Lower lobe of right lung (tissue), 2 donors: ENCODE data around the gene NSD1. TPM values are rescaled to one million over a fixed set of nuclear protein-coding genes. Genes with fewer than 3 reads are reported as not detected.

ENCODE experiments used
- ATAC-seq, 2 donors: fragments of 200-7000 bp; cut with Tn5 transposase; one replicate each; pipeline ENCODE4 v1.9.1; 2020 to 2022; ENCODE audit warnings: mild to moderate bottlenecking in 2 of 2, moderate library complexity in 2 of 2
- DNase-seq: peaks from one replicate; pipeline ENCODE4 v3.0.0-alpha.2; 2020
- H3K27ac ChIP-seq: fragments of 200-600 bp; one replicate; pipeline ENCODE4 v1.8.0; 2022
- H3K27me3 ChIP-seq: fragments of 200-600 bp; one replicate; pipeline ENCODE4 v1.8.0; 2022; ENCODE audit warnings: low read depth
- H3K36me3 ChIP-seq: fragments of 200-600 bp; one replicate; pipeline ENCODE4 v1.8.0; 2022; ENCODE audit warnings: mild to moderate bottlenecking
- H3K4me1 ChIP-seq: fragments of 200-600 bp; one replicate; pipeline ENCODE4 v1.8.0; 2022
- H3K4me3 ChIP-seq: fragments of 200-600 bp; one replicate; pipeline ENCODE4 v1.8.0; 2022; ENCODE audit warnings: mild to moderate bottlenecking
- H3K9me3 ChIP-seq: fragments of 200-600 bp; one replicate; pipeline ENCODE4 v1.8.0; 2022
- CTCF ChIP-seq: fragments of 200-600 bp; IDR thresholded peaks from one replicate; pipeline ENCODE4 v1.8.0; 2022; ENCODE audit warnings: antibody characterized with exemption, mild to moderate bottlenecking
- intact Hi-C: fragments of 100-400 bp; cut with DNase I; formaldehyde crosslinking; loops from one replicate; pipeline ENCODE4 v1.11.0; 2022
- total RNA-seq: library from RNA; stranded (reverse); fragmentation: NEBNext Ultra II Directional; extraction: Animal tissue kit (Norgen Biotek cat#: 25700); gene quantifications from one replicate; pipeline ENCODE4 v1.2.1, GENCODE V29; 2021
- donor health status: DM: no; HTN: yes; CAD: no; lungs with severe emphysema.

The NSD1 gene
- total RNA-seq, 1 donor from 2014 or later, result 75.5 TPM

- no peaks in the 10 kb centered on the region for H3K9me3 ChIP-seq
- DNase-seq, result no peak
- H3K27ac ChIP-seq, result no peak overlapping the region
- peaks cover 27% of the 10 kb centered on the region for H3K36me3 ChIP-seq
- TF ChIP-seq CTCF, result no peak
- intact Hi-C loops, result no loop called here
- H3K4me1 ChIP-seq, result peaks cover 18% of the 10 kb centered on the region
- no peaks in the 10 kb centered on the region for H3K27me3 ChIP-seq
- ATAC-seq, result no peak
- H3K4me3 ChIP-seq, result no peak overlapping the region
Measured at GRCh38 chr5:177232358-177232757, 98.8 kb downstream of the NSD1 start.

- Histone ChIP-seq H3K27me3 (no peaks in the 10 kb centered on the region), H3K36me3 (peaks cover 31% of the 10 kb centered on the region), H3K4me1 (peaks cover 18% of the 10 kb centered on the region), H3K27ac (no peak overlapping the region), H3K4me3 (no peak overlapping the region), H3K9me3 (no peaks in the 10 kb centered on the region)
- intact Hi-C loops, result no loop called here
- TF ChIP-seq CTCF, result no peak
- no peak for ATAC-seq
- no peak for DNase-seq
Measured at GRCh38 chr5:177232761-177233160, 99.2 kb downstream of the NSD1 start.

- DNase-seq (no peak), ATAC-seq (no peak)
- Histone ChIP-seq H3K4me1 (peaks cover 18% of the 10 kb centered on the region), H3K27me3 (no peaks in the 10 kb centered on the region), H3K27ac (no peak overlapping the region), H3K9me3 (no peaks in the 10 kb centered on the region), H3K4me3 (no peak overlapping the region), H3K36me3 (peaks cover 35% of the 10 kb centered on the region)
- intact Hi-C loops, result no loop called here
- no peak for TF ChIP-seq CTCF
Measured at GRCh38 chr5:177233206-177233605, 99.6 kb downstream of the NSD1 start.

- no peak overlapping the region for H3K4me3 ChIP-seq
- no peaks in the 10 kb centered on the region for H3K27me3 ChIP-seq
- intact Hi-C loops, result no loop called here
- peaks cover 18% of the 10 kb centered on the region for H3K4me1 ChIP-seq
- H3K9me3 ChIP-seq, result no peaks in the 10 kb centered on the region
- H3K36me3 ChIP-seq, result peaks cover 41% of the 10 kb centered on the region
- DNase-seq (no peak), ATAC-seq (no peak)
- H3K27ac ChIP-seq, result no peak overlapping the region
- no peak for TF ChIP-seq CTCF
Measured at GRCh38 chr5:177233802-177234201, 100.2 kb downstream of the NSD1 start.

- no peak for DNase-seq
- peaks cover 48% of the 10 kb centered on the region for H3K36me3 ChIP-seq
Measured at GRCh38 chr5:177234841-177235240, 101.3 kb downstream of the NSD1 start.

More at GRCh38 chr5:177234841-177235240, 101.3 kb downstream of the NSD1 start:
- H3K9me3 ChIP-seq, result no peaks in the 10 kb centered on the region
- no peak for ATAC-seq
- H3K4me3 ChIP-seq, result no peak overlapping the region
- intact Hi-C loops, result no loop called here
- peaks cover 18% of the 10 kb centered on the region for H3K4me1 ChIP-seq
- TF ChIP-seq CTCF, result no peak
- no peak overlapping the region for H3K27ac ChIP-seq
- no peaks in the 10 kb centered on the region for H3K27me3 ChIP-seq
